GM21786 (cell line): ENCODE measurements around the gene ADCY6.
A peak's percentile ranks its signal among the peaks of the same experiment; 100 is the strongest.
"Not testable (repeated sequence)": the region's sequence is repeated elsewhere in the genome, so short reads cannot be mapped to it uniquely, and the experiment has no call there.

Experiments used
- ATAC-seq: cut with Tn5 transposase; IDR thresholded peaks from one replicate; pipeline ENCODE4 v1.9.1; 2021; ENCODE audit not compliant: unreplicated experiment

Gene ADCY6

GRCh38 chr12:48764521-48764920 is 24.4 kb downstream of the ADCY6 start:
- no peak for ATAC-seq

GRCh38 chr12:48758737-48759136 is 30.2 kb downstream of the ADCY6 start:
- ATAC-seq = no peak

GRCh38 chr12:48758186-48758585 is 30.7 kb downstream of the ADCY6 start:
- ATAC-seq = no peak

- ATAC-seq = no peak
Observed at GRCh38 chr12:48750769-48751356, 38.0 kb downstream of the ADCY6 start.

- ATAC-seq = no peak
Observed at GRCh38 chr12:48750215-48750614, 38.7 kb downstream of the ADCY6 start.

- ATAC-seq = no peak
Observed at GRCh38 chr12:48744251-48745008, 44.5 kb downstream of the ADCY6 start.

- ATAC-seq = no peak
Observed at GRCh38 chr12:48739618-48740269, 49.1 kb downstream of the ADCY6 start.

GRCh38 chr12:48736456-48736855 is 52.4 kb downstream of the ADCY6 start:
- ATAC-seq = no peak

- ATAC-seq = no peak
Observed at GRCh38 chr12:48728807-48729206, 60.1 kb downstream of the ADCY6 start.

- not testable (repeated sequence) for ATAC-seq
Observed at GRCh38 chr12:48720737-48721136, 68.2 kb downstream of the ADCY6 start.

GRCh38 chr12:48720171-48720570 is 68.7 kb downstream of the ADCY6 start:
- ATAC-seq = not testable (repeated sequence)

- not testable (repeated sequence) for ATAC-seq
Observed at GRCh38 chr12:48719002-48719401, 69.9 kb downstream of the ADCY6 start.

- ATAC-seq = peak; percentile 0
Observed at GRCh38 chr12:48717252-48717695, 71.6 kb downstream of the ADCY6 start.

- ATAC-seq = peak; percentile 96
Observed at GRCh38 chr12:48716493-48717251, 72.2 kb downstream of the ADCY6 start, which contains the start of gene CCNT1. TSS of gene CCNT1 (minus strand) at chr12:48716707. CDS start at chr12:48716675, 32 bp downstream.
